ENCODE results near the gene TMEM175.
"Not testable (repeated sequence)": the region's sequence is repeated elsewhere in the genome, so short reads cannot be mapped to it uniquely, and the experiment has no call there.

Gene TMEM175

GRCh38 chr4:971666-972500 lies 39.6 kb downstream of the TMEM175 start:
- no peaks in the 10 kb centered on the region for H3K36me3 ChIP-seq (ENCODE audit: control insufficient read depth, low read depth, low read length)
- H3K4me3 ChIP-seq (ENCODE audit: low read length), result no peak overlapping the region
- H3K27me3 ChIP-seq (ENCODE audit: control insufficient read depth, insufficient read depth, low read length), result peaks cover 66% of the 10 kb centered on the region
- no peak overlapping the region for H3K27ac ChIP-seq (ENCODE audit: low read length)
- no peaks in the 10 kb centered on the region for H3K9me3 ChIP-seq (ENCODE audit: control insufficient read depth, low read depth, low read length)
- H3K4me1 ChIP-seq (ENCODE audit: control insufficient read depth, low read depth, low read length), result no peaks in the 10 kb centered on the region
- no peak overlapping the region for H3K9ac ChIP-seq (ENCODE audit: low read length)

- no peaks in the 10 kb centered on the region for H3K36me3 ChIP-seq (ENCODE audit: control insufficient read depth, low read depth, low read length)
- H3K27ac ChIP-seq (ENCODE audit: low read length), result no peak overlapping the region
- no peak overlapping the region for H3K9ac ChIP-seq (ENCODE audit: low read length)
- peak overlapping the region; percentile 64 for H3K4me3 ChIP-seq (ENCODE audit: low read length)
- no peaks in the 10 kb centered on the region for H3K9me3 ChIP-seq (ENCODE audit: control insufficient read depth, low read depth, low read length)
- no peaks in the 10 kb centered on the region for H3K4me1 ChIP-seq (ENCODE audit: control insufficient read depth, low read depth, low read length)
- peaks cover 57% of the 10 kb centered on the region for H3K27me3 ChIP-seq (ENCODE audit: control insufficient read depth, insufficient read depth, low read length)
Measured at GRCh38 chr4:972651-973424, 40.6 kb downstream of the TMEM175 start.

DNA sequence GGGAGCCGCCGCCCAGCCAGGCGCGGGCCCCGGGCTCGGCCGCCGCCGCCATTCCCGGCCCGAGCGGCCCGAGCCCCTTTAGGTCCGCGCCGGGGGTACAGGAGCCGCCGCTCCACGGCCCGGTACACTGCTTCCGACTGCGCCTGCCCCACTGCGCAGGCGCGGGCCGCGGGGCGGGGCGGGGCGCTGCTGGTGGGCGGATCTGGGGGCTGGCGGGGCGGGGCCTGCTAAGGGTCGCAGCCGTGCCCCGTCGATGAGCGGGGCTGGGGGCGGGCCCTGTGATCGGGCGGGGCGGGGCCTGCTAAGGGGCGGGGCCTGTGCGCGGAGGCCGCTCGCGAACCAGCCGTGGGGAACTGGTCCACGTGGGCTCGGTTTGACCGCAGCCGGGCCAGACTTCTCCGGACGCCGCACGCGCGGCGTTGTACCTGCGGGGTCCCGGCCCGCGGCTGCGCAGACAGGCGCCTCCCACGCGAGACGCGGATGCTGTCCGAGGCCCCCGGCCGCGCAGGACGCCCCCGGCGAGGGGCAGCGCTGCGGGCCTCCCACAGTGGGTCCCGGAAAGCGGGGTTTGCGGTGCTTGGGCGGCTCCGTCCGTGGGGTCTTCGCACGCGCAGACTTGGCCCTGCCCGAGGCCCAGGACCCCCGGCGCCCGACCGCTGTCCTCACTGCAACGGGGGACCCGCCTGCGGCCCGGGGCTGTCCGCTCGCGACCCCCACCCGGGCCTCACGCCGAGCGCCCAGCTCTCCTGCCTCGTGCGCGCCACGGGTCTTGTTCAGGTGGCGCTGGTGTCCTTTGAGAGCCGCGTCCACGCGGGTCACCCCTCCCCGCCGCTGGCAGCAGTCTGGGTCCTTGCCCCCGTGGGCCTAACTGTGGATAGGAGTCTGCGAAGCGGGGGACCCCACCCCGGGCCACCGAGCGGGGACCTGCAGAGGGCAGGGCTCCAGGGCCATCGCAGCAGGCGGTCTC lies 41.5 kb downstream of the TMEM175 start, which contains the start of gene DGKQ:
Gene DGKQ, minus strand, starts transcription at position 139 of the 967 bp plus-strand sequence. Its CDS starts 87 bp downstream, at position 52.
- Histone ChIP-seq H3K36me3 (ENCODE audit: control insufficient read depth, low read depth, low read length) (no peaks in the 10 kb centered on the region), H3K27me3 (ENCODE audit: control insufficient read depth, insufficient read depth, low read length) (peaks cover 48% of the 10 kb centered on the region), H3K9ac (ENCODE audit: low read length) (no peak within 1 kb of the TSS), H3K9me3 (ENCODE audit: control insufficient read depth, low read depth, low read length) (no peaks in the 10 kb centered on the region), H3K4me3 (ENCODE audit: low read length) (peak within 1 kb of the TSS; percentile 64), H3K27ac (ENCODE audit: low read length) (no peak within 1 kb of the TSS), H3K4me1 (ENCODE audit: control insufficient read depth, low read depth, low read length) (no peaks in the 10 kb centered on the region)

- H3K36me3 ChIP-seq (ENCODE audit: control insufficient read depth, low read depth, low read length), result no peaks in the 10 kb centered on the region
- peaks cover 41% of the 10 kb centered on the region for H3K27me3 ChIP-seq (ENCODE audit: control insufficient read depth, insufficient read depth, low read length)
- no peak overlapping the region for H3K9ac ChIP-seq (ENCODE audit: low read length)
- no peak overlapping the region for H3K4me3 ChIP-seq (ENCODE audit: low read length)
- no peak overlapping the region for H3K27ac ChIP-seq (ENCODE audit: low read length)
- H3K4me1 ChIP-seq (ENCODE audit: control insufficient read depth, low read depth, low read length), result no peaks in the 10 kb centered on the region
- no peaks in the 10 kb centered on the region for H3K9me3 ChIP-seq (ENCODE audit: control insufficient read depth, low read depth, low read length)
Measured at GRCh38 chr4:974668-975067, 42.4 kb downstream of the TMEM175 start.

DNA sequence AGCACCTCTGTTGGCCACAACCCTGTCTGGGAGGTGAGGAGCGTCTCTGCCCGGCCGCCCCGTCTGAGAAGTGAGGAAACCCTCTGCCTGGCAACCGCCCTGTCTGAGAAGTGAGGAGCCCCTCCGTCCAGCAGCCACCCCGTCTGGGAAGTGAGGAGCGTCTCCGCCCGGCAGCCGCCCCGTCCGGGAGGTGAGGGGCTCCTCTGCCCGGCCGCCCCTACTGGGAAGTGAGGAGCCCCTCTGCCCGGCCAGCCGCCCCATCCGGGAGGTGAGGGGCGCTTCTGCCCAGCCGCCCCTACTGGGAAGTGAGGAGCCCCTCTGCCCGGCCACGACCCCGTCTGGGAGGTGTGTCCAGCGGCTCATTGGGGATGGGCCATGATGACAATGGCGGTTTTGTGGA lies 43.8 kb downstream of the TMEM175 start:
- not testable (repeated sequence) for H3K4me1 ChIP-seq (ENCODE audit: control insufficient read depth, low read depth, low read length); H3K36me3 ChIP-seq (ENCODE audit: control insufficient read depth, low read depth, low read length); H3K27ac ChIP-seq (ENCODE audit: low read length); H3K4me3 ChIP-seq (ENCODE audit: low read length); H3K9ac ChIP-seq (ENCODE audit: low read length); H3K9me3 ChIP-seq (ENCODE audit: control insufficient read depth, low read depth, low read length)
- H3K27me3 ChIP-seq (ENCODE audit: control insufficient read depth, insufficient read depth, low read length), result peaks cover 31% of the 10 kb centered on the region

DNA sequence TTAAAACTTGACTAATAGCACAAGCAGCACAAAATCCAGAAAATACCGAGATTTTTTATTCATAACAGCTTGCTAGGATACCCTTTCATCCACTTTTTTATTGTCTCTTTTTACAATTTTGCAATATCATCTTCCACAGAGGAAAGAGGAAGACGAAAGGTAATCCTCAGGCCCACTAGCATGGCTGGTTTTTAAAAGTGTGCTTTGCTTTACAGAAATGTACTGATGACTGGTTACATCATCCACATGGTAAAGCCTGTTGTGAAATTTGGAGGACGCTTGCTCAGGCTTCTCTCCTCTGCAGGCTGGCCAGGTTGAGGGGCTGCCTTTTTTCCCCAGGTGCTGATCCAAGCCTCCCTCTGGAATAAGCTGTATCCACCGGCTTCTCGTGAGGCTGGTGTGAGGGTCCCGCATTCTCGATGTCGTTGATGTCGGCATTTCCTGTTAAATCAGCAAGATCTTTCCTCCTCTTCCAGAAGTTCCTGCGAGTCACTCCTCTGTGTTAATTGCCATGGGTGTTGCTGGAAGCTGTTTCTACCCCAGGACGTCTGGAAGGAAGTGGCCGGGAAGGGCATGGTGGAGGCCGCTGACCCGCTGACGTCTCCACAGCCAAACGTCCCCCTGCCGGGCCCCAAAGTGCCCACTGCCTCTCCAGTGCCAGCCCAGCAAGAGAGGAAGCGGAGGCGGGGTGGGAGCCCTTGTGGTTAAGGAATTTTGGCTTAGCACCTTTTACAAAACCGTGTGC lies 46.9 kb downstream of the TMEM175 start:
- Histone ChIP-seq H3K27me3 (ENCODE audit: control insufficient read depth, insufficient read depth, low read length) (peaks cover 10% of the 10 kb centered on the region), H3K4me3 (ENCODE audit: low read length) (no peak overlapping the region), H3K9ac (ENCODE audit: low read length) (no peak overlapping the region), H3K27ac (ENCODE audit: low read length) (no peak overlapping the region), H3K36me3 (ENCODE audit: control insufficient read depth, low read depth, low read length) (no peaks in the 10 kb centered on the region), H3K4me1 (ENCODE audit: control insufficient read depth, low read depth, low read length) (no peaks in the 10 kb centered on the region), H3K9me3 (ENCODE audit: control insufficient read depth, low read depth, low read length) (no peaks in the 10 kb centered on the region)

GRCh38 chr4:982291-982690 lies 50.0 kb downstream of the TMEM175 start:
- Histone ChIP-seq H3K27ac (ENCODE audit: low read length) (no peak overlapping the region), H3K4me3 (ENCODE audit: low read length) (no peak overlapping the region), H3K9me3 (ENCODE audit: control insufficient read depth, low read depth, low read length) (no peaks in the 10 kb centered on the region), H3K4me1 (ENCODE audit: control insufficient read depth, low read depth, low read length) (peaks cover 5% of the 10 kb centered on the region), H3K36me3 (ENCODE audit: control insufficient read depth, low read depth, low read length) (no peaks in the 10 kb centered on the region), H3K9ac (ENCODE audit: low read length) (no peak overlapping the region), H3K27me3 (ENCODE audit: control insufficient read depth, insufficient read depth, low read length) (peaks cover 33% of the 10 kb centered on the region)

GRCh38 chr4:982814-983213 lies 50.6 kb downstream of the TMEM175 start:
- Histone ChIP-seq H3K9me3 (ENCODE audit: control insufficient read depth, low read depth, low read length) (no peaks in the 10 kb centered on the region), H3K36me3 (ENCODE audit: control insufficient read depth, low read depth, low read length) (no peaks in the 10 kb centered on the region), H3K9ac (ENCODE audit: low read length) (no peak overlapping the region), H3K4me1 (ENCODE audit: control insufficient read depth, low read depth, low read length) (peaks cover 5% of the 10 kb centered on the region), H3K27me3 (ENCODE audit: control insufficient read depth, insufficient read depth, low read length) (peaks cover 39% of the 10 kb centered on the region), H3K27ac (ENCODE audit: low read length) (no peak overlapping the region), H3K4me3 (ENCODE audit: low read length) (no peak overlapping the region)

DNA sequence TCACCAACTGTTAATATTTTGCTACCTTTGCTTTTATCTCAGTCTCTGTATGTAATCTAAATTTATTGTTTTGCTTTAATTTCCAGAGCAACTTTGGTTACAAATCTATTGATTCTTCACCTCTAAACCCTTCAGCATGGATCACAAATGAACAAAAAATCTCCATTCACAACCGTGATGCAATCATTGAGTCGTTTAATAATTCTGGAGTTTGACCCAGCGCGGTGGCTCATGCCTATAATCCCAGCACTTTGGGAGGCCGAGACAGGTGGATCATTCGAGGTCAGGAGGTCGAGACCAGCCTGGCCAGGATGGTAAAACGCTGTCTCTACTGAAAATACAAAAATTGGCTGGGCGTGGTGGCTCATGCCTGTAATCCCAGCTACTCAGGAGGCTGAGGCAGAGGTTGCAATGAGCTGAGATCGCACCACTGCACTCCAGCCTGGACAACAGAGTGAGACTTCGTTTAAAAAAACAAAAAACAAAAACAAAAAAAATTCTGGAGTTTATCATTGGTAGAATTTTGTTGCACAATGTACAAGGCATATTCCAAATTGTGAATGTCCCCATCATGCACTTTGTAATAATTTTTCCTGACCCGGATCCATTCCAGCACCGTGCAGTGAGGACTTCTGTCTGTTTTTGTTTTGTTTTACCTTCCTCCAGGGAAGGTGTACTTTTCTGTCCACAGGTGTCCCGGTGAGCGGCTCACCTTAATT lies 52.2 kb downstream of the TMEM175 start:
- Histone ChIP-seq H3K4me1 (ENCODE audit: control insufficient read depth, low read depth, low read length) (peaks cover 5% of the 10 kb centered on the region), H3K27ac (ENCODE audit: low read length) (no peak overlapping the region), H3K9me3 (ENCODE audit: control insufficient read depth, low read depth, low read length) (no peaks in the 10 kb centered on the region), H3K36me3 (ENCODE audit: control insufficient read depth, low read depth, low read length) (no peaks in the 10 kb centered on the region), H3K4me3 (ENCODE audit: low read length) (peak overlapping the region; percentile 2), H3K9ac (ENCODE audit: low read length) (no peak overlapping the region), H3K27me3 (ENCODE audit: control insufficient read depth, insufficient read depth, low read length) (peaks cover 39% of the 10 kb centered on the region)

GRCh38 chr4:985123-985830 lies 53.0 kb downstream of the TMEM175 start:
- H3K27ac ChIP-seq (ENCODE audit: low read length), result no peak overlapping the region
- no peak overlapping the region for H3K9ac ChIP-seq (ENCODE audit: low read length)
- H3K27me3 ChIP-seq (ENCODE audit: control insufficient read depth, insufficient read depth, low read length), result peaks cover 39% of the 10 kb centered on the region
- no peaks in the 10 kb centered on the region for H3K36me3 ChIP-seq (ENCODE audit: control insufficient read depth, low read depth, low read length)
- peaks cover 5% of the 10 kb centered on the region for H3K4me1 ChIP-seq (ENCODE audit: control insufficient read depth, low read depth, low read length)
- H3K4me3 ChIP-seq (ENCODE audit: low read length), result peak overlapping the region; percentile 2
- no peaks in the 10 kb centered on the region for H3K9me3 ChIP-seq (ENCODE audit: control insufficient read depth, low read depth, low read length)

Measured in iPS-18a (cell line).